Kidney (tissue), 14 donors: Measurements from ENCODE around the gene GAS2L2. TPM values are rescaled to one million over a fixed set of nuclear protein-coding genes. Genes with fewer than 3 reads are reported as not detected.

ENCODE experiments used
- DNase-seq, 5 donors: peaks; one replicate each; pipeline ENCODE4 v3.0.0-alpha.2; 2013 to 2020
- FAIRE-seq: peaks from 2 replicates; lab custom pipeline; 2012; peaks lifted over from hg19 to GRCh38; lab: Jason Lieb, UNC
- H3K27ac ChIP-seq, 2 donors: one replicate each; pipeline ENCODE4 v1.7.0; 2013; ENCODE audit warnings: low read depth in 2 of 2, low read length in 2 of 2, inconsistent platforms in 1 of 2
- H3K27me3 ChIP-seq: one replicate; pipeline ENCODE4 v1.7.1; 2013; ENCODE audit warnings: low read length, inconsistent platforms; ENCODE audit not compliant: control insufficient read depth, insufficient read depth
- H3K36me3 ChIP-seq, 3 donors: one replicate each; pipeline versions ENCODE4 v1.7.0 to v1.7.1; 2013; ENCODE audit warnings: low read length in 3 of 3, control low read depth in 1 of 3, inconsistent platforms in 1 of 3; ENCODE audit not compliant: insufficient read depth in 3 of 3, control insufficient read depth in 2 of 3
- H3K4me1 ChIP-seq, 3 donors: one replicate each; pipeline versions ENCODE4 v1.7.0 to v1.7.1; 2013; ENCODE audit warnings: low read length in 3 of 3, inconsistent platforms in 1 of 3, low read depth in 1 of 3; ENCODE audit not compliant: control insufficient read depth in 2 of 3, insufficient read depth in 2 of 3
- H3K4me3 ChIP-seq, 3 donors: one replicate each; pipeline versions ENCODE4 v1.7.0 to v1.8.1; 2013; ENCODE audit warnings: low read length in 3 of 3, control low read depth in 1 of 3, inconsistent platforms in 1 of 3
- H3K9ac ChIP-seq, 3 donors: one replicate each; pipeline versions ENCODE4 v1.7.0 to v1.7.1; 2013; ENCODE audit warnings: low read length in 3 of 3, control low read depth in 1 of 3, inconsistent platforms in 1 of 3
- H3K9me3 ChIP-seq, 3 donors: one replicate each; pipeline versions ENCODE4 v1.7.0 to v1.7.1; 2013; ENCODE audit warnings: low read length in 3 of 3, control low read depth in 1 of 3, inconsistent platforms in 1 of 3; ENCODE audit not compliant: control insufficient read depth in 2 of 3, insufficient read depth in 1 of 3
- intact Hi-C: fragments of 100-400 bp; cut with DNase I; formaldehyde crosslinking; loops from one replicate; pipeline ENCODE4 v1.11.1; 2022
- polyA plus RNA-seq: library from polyadenylated mRNA; stranded (reverse); fragments of 350-450 nt; fragmentation: Illumina TruSeq; extraction: RNeasy Lipid Tissue Mini Kit (QIAGEN cat#74804); gene quantifications from one replicate; pipeline ENCODE4 v1.2.3, GENCODE V29; 2014; ENCODE audit warnings: low read depth, low replicate concordance; ENCODE audit not compliant: insufficient read depth
- total RNA-seq: library from RNA; stranded (reverse); fragmentation: NEBNext Ultra II Directional; extraction: Animal tissue kit (Norgen Biotek cat#: 25700); gene quantifications from one replicate; pipeline ENCODE4 v1.2.1, GENCODE V29; 2021
- TF ChIP-seq, protein P1 (sequence below): IDR thresholded peaks from 3 replicates; pipeline ENCODE4 v1.5.1; 2012; ENCODE audit warnings: mild to moderate bottlenecking, moderate library complexity, borderline replicate concordance; ENCODE audit not compliant: insufficient read depth; ENCODE audit errors: extremely low read depth
- donor health status: control.
- donor health status: control.
- donor health status: control.
- donor health status: control.
- donor health status: control.
- donor health status: DM: yes; HTN: yes; CAD: no.
- donor health status: Normal renal cell carcinoma (clear cell type).

Gene GAS2L2
- total and polyA plus RNA-seq, 2 donors from 2014 or later = not detected

DNA sequence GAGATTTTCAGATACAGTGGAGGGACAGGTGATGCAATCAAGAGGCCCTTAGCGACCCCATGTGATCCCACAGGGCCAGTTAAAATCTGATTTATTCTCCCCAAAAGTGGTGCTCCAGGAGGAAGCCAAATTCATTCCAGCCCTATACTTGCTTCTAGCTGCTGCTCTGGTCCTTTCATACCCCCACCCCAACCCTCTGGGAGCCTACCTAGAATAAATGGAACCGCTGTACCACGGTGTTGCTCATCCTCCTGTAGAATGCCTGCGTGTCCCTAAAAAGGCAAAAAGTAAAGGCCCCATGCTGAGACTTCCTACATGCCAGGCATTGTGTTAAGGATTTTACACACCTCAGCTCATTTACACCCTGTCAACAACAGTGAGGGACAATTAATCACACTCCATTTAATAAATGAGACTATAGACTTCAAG lies 23.6 kb downstream of the GAS2L2 start:
- TF ChIP-seq, protein P1, sequence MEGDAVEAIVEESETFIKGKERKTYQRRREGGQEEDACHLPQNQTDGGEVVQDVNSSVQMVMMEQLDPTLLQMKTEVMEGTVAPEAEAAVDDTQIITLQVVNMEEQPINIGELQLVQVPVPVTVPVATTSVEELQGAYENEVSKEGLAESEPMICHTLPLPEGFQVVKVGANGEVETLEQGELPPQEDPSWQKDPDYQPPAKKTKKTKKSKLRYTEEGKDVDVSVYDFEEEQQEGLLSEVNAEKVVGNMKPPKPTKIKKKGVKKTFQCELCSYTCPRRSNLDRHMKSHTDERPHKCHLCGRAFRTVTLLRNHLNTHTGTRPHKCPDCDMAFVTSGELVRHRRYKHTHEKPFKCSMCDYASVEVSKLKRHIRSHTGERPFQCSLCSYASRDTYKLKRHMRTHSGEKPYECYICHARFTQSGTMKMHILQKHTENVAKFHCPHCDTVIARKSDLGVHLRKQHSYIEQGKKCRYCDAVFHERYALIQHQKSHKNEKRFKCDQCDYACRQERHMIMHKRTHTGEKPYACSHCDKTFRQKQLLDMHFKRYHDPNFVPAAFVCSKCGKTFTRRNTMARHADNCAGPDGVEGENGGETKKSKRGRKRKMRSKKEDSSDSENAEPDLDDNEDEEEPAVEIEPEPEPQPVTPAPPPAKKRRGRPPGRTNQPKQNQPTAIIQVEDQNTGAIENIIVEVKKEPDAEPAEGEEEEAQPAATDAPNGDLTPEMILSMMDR = no peak
- Histone ChIP-seq H3K4me3 (no peak overlapping the region), H3K4me1 (peaks cover 4 to 16% (median 13%) of the 10 kb centered on the region in 3 donors), H3K36me3 (peaks cover 6 to 14% (median 7%) of the 10 kb centered on the region in 3 donors), H3K9me3 (no peaks in the 10 kb centered on the region), H3K27me3 (no peaks in the 10 kb centered on the region), H3K9ac (no peak overlapping the region), H3K27ac (no peak overlapping the region)
- DNase-seq (no peak), FAIRE-seq (no peak)
- intact Hi-C loops = no loop called here

DNA sequence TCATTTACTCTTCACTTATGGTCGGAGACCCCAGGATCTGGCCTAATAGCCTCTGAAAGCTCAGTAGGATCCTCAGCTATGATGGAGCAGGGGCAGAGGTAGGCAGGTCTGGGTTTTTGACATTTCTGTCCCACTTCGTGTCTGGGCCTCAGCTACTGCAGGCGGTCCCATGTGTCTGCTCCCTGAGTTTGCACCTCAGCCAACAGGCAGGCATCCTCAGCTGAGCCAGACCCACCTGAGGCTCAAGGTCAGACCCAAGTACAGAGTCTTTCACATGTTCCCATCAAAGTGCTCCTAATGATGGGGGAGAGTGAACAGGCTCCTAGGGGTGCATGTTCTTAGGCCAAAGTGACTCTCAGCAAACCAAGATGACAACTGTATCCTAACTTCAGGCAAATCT lies 24.5 kb downstream of the GAS2L2 start:
- FAIRE-seq = no peak
- intact Hi-C loops = no loop called here
- H3K9me3 ChIP-seq = no peaks in the 10 kb centered on the region

DNA sequence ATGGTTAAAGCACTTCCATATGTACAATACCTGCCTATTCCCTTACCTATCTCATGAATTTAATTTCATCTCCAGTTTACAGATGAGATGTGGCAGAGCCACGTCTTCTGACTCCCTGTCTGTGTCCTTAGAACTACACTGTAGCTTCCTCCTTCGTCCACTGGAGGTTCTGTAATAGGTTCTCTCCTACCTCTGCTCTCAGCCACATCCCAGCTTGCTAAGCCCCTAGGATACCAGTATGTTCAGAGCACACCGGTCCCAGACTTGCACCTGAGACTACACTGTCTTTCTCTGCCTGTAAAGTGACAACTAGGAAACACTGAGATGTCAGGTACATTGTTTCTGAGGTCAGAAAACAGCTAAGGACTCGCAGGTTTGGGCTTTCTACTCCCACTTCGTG lies 25.4 kb downstream of the GAS2L2 start:
- TF ChIP-seq, protein P1 = no peak
- Histone ChIP-seq H3K36me3 (peaks cover 6 to 23% (median 19%) of the 10 kb centered on the region in 3 donors), H3K27ac (no peak overlapping the region), H3K27me3 (no peaks in the 10 kb centered on the region), H3K9ac (no peak overlapping the region), H3K4me3 (no peak overlapping the region), H3K9me3 (no peaks in the 10 kb centered on the region), H3K4me1 (peaks cover 4 to 16% (median 13%) of the 10 kb centered on the region in 3 donors)
- FAIRE-seq (no peak), DNase-seq (no peak)
- intact Hi-C loops = no loop called here

More for the DNA sequence above, 24.5 kb downstream of the GAS2L2 start:
- Histone ChIP-seq H3K9ac (no peak overlapping the region), H3K4me1 (peaks cover 4 to 16% (median 13%) of the 10 kb centered on the region in 3 donors), H3K36me3 (peaks cover 6 to 23% (median 14%) of the 10 kb centered on the region in 3 donors), H3K4me3 (no peak overlapping the region), H3K27ac (no peak overlapping the region), H3K27me3 (no peaks in the 10 kb centered on the region)
- TF ChIP-seq, protein P1 = no peak
- no peak for DNase-seq

DNA sequence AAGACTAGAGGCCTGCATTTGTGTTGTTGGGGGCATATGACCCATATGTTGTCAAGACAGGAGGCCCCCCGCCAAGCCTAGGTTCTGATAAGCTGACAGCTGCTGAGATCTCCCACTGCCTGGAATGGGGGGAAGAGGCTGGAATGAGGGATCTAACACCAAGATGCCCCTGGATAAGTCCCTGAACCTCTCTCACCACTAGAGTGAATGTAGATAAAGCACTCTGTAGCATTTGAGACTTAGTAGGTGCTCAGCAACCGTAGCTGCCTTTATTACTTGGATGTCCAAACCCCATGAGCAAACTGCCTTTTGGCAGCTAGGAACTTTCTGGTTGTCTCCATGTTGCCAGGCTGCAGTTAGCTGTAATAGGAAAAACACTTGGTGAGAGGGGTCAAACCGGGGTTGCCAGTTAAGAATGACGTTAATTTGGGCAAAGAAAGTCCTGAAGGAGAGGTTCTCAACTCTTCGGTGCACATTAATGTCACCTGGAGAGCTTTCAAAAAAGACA lies 26.0 kb downstream of the GAS2L2 start:
- DNase-seq = no peak
- Histone ChIP-seq H3K36me3 (peaks cover 6 to 23% (median 19%) of the 10 kb centered on the region in 3 donors), H3K9me3 (no peaks in the 10 kb centered on the region)

More for the DNA sequence above, 26.0 kb downstream of the GAS2L2 start:
- Histone ChIP-seq H3K4me1 (peaks cover 4 to 13% (median 12%) of the 10 kb centered on the region in 3 donors), H3K27me3 (no peaks in the 10 kb centered on the region), H3K27ac (no peak overlapping the region), H3K9ac (no peak overlapping the region), H3K4me3 (no peak overlapping the region)
- intact Hi-C loops = no loop called here
- TF ChIP-seq, protein P1 = no peak
- FAIRE-seq = no peak
